GM18507 (cell line): Measurements from ENCODE around the gene LMO1.

ENCODE experiments used
- DNase-seq: peaks from one replicate; pipeline ENCODE4 v3.0.0; 2011; ENCODE audit warnings: low read depth; ENCODE audit not compliant: insufficient read length; ENCODE audit errors: extremely low spot score
- FAIRE-seq: peaks from 2 replicates; lab custom pipeline; 2011; peaks lifted over from hg19 to GRCh38; lab: Jason Lieb, UNC

The LMO1 gene

DNA sequence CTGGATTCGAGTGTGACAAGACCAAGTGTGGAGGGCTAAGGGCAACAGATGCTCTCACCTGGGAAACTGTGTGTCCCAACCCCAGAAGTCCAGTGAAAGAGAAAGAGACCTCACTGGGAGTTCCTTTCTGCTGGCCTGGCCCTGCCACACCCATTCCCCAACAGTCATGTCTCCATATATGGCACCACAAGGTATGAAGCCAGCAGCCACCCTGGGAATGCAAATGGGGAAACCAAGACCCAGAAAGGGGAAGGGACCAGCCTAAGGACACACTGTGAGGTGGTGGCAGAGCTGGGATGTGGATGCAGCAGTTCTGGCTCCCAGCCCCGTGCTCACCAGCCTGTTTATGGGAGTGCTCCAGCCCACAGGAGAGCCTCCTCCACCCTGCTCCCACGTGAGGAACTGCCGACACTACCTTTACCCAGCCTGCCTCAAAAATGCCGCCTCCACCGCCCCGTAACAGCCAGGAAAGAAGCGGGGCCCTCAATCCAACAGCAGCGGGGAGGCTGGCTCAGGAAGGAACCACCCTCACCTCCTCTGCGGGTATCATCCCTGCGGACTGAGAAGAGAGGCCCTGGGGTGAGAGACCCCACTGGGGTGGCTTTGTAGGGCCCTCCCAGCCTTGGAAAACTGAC lies 12.6 kb downstream of the LMO1 start:
- FAIRE-seq = no peak
- DNase-seq = no peak

- FAIRE-seq (no peak), DNase-seq (no peak)
Observed at GRCh38 chr11:8250434-8250833, 13.2 kb downstream of the LMO1 start.

- no peak for FAIRE-seq
- no peak for DNase-seq
Observed at GRCh38 chr11:8249482-8249881, 14.2 kb downstream of the LMO1 start.

- FAIRE-seq (no peak), DNase-seq (no peak)
Observed at GRCh38 chr11:8248786-8249185, 14.9 kb downstream of the LMO1 start.

DNA sequence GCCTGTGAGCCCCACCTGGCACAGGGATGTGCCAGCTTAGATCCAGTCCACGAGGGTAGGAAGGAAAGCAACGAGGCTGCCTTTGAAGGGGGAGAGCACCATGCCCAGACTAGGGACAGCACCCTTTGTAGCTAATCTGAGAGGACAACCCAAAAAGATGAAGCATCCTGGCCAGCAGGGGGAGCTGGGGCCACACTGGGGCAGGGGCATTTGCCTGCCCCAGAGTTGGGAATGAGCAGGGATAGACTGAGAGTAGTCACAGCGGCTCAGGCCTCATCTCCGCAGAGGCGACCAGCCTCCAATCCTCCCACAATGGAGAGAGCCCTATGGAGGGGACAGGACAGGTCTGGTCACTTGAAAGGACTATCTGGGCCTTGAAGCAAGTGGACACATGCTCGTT lies 16.4 kb downstream of the LMO1 start:
- DNase-seq (no peak), FAIRE-seq (no peak)

GRCh38 chr11:8243458-8243857 lies 20.2 kb downstream of the LMO1 start:
- FAIRE-seq (no peak), DNase-seq (no peak)

DNA sequence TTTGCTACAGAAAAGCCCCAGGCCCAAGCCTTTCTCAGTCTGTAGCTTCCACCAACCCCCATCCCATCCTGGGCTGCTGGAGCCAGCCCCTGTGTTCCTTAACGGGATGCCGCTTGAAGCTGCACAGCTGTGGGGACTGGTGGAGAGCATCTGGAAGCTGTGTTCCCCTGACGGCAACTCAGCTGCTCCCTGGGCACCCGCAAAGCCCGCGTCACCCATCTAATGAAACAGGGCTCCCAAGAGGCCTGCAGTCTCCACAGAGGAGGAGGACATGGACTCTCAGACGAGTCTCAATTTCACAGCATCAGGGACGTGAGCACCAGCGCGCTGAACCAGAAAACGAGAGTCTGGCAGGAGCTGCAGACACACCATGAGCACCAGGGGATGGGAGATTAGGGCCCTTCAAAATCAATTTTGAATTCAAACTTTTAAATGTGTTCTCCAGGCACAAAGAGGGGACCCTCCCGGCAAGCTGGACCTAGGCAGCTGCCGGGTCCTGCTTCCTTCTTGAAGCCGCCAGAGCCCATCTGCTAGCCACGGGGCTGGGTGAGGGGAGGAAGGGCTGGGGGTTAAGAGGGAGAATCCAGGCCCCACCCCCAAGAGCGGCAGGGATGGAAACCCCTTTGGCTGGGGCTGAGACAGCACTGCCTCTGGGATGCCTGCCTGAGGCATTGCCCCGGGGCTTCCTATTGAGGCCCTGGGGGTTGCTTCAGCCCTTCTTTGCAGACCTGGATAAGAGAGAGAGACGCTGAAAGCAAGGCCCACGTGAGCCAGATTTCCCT lies 21.0 kb downstream of the LMO1 start:
- DNase-seq (no peak), FAIRE-seq (no peak)

GRCh38 chr11:8242118-8242475 lies 21.6 kb downstream of the LMO1 start:
- DNase-seq (no peak), FAIRE-seq (no peak)

GRCh38 chr11:8241373-8242117 lies 22.1 kb downstream of the LMO1 start:
- FAIRE-seq = no peak
- no peak for DNase-seq

DNA sequence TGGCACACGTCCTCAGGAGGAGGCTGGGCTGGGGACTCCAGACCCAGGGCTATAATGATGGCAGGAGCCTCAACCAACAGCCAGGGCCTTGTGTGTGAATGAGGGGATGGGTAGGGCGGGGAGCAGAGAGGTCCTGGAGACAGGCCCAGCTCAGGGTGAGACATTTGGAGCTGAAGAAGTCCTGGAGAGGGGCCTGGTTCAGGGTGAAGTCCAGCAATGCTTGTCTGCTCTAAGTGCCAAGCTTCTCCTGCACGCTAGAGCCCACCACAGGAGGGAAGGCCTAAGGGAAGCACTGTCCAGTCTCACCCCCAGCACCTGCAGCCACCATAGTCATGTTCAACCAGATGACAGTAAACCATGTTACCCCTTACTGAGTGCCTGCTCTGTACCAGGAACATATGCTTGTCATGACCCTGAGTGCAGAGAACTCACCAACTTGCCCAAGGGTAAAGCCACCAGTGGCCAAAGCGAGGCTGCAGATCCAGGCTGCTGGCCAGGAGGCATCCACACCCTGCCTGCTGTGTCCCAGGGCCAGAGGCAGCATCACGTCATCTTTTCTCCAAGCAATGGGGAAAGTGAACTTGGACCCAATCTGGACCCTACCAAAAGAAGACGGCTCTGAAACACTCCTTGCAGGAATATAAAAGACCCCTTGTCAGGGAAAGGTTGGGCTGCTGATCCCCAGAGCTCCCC lies 24.0 kb downstream of the LMO1 start:
- FAIRE-seq (no peak), DNase-seq (no peak)

DNA sequence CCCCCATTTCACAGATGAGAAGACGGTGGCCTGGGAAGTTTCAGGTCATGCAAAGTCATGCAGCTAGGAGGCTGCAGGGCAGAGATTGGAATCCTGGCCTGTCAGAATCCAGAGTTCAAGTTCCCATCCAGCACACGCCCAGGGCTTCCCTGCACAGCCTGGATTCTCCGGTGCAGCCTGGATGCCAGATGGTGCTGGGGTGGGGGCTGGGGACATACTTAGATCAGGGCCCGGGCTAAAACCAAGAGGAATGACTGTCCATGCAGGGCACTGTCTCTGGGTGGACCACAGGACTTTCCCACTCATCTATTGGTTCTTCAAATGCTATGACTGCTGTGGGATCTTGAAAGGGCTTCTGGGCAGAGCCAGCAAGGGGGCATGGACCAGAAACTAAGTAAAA lies 24.6 kb downstream of the LMO1 start:
- FAIRE-seq (no peak), DNase-seq (no peak)

- FAIRE-seq = no peak
- no peak for DNase-seq
Observed at GRCh38 chr11:8237453-8237852, 26.2 kb downstream of the LMO1 start.

GRCh38 chr11:8235925-8236324 lies 27.8 kb downstream of the LMO1 start:
- DNase-seq = no peak
- no peak for FAIRE-seq

DNA sequence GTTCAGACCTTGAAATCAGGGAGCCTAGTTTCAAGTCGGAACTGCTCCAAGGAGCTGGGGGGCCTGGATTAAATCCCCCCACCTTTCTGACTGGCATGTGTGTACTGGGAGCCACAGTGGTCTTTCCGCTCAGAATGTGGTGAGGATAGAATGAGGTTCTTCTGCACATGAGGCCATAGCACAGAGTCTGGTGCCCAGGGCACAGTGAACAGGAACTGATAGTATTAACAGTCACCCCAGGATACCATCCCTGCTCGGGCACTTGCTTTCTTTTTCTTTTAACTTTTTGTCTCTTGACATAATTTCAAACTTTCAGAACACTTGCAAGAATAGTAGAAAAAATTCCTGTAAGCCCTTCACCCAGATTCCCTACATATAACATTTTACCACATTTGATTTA lies 28.8 kb downstream of the LMO1 start:
- DNase-seq = no peak
- FAIRE-seq = no peak

DNA sequence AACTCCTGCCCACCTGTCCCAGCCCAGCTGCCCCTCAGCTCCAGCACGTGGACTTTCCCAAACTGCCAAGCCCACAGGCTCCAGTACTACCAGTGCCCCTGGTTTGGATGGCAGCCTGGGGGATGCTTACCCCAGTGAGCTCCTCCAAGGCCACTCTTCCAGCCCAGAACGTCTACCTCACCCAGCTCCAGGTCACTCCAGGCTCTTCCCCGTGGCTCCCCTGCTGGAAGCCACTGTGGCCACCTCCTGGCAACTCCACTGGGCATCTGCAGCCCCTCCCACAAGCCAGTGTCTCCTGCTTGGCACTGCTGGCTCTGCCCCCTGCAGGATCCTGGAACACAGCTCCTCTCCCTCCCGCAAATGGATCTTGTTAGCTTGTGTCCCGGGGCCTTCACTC lies 29.3 kb downstream of the LMO1 start:
- no peak for FAIRE-seq
- DNase-seq = no peak

DNA sequence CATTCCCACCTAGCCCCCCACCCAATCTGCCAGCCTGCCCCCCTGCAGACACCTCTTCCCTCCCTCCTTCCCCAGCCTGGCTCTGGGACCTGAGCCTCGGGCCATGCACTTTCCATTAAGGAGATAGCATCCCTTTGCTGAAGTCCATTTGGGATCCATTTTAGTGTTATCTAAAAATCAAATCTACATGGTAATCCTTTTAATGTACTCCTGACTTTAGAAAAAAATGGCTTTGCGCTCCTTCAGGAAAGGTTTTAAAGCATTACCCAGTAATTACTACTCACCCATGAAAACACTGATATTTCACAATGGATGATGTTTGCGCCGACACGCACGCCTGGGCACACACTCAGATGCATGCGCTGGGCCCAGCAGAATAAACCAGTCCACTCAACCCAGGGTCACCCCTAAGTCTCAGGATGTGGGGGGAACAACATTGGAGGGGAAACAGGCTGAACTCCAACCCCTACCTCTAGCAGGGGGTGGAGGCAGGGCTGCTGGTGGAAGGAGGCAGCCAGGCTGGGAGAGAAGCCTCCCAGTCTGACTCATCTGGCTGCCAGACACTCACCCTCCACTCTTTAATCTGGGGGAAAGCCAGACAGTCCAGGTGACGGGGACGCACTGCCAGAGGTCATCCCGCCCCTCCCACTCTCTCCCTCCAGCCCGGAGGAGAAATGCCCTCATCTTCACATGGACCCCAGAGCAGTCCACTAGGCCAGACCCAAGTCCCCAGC lies 29.8 kb downstream of the LMO1 start:
- DNase-seq (no peak), FAIRE-seq (no peak)

- DNase-seq = no peak
- no peak for FAIRE-seq
Observed at GRCh38 chr11:8232849-8233606, 30.6 kb downstream of the LMO1 start.

- no peak for DNase-seq
- no peak for FAIRE-seq
Observed at GRCh38 chr11:8232414-8232813, 31.3 kb downstream of the LMO1 start.

DNA sequence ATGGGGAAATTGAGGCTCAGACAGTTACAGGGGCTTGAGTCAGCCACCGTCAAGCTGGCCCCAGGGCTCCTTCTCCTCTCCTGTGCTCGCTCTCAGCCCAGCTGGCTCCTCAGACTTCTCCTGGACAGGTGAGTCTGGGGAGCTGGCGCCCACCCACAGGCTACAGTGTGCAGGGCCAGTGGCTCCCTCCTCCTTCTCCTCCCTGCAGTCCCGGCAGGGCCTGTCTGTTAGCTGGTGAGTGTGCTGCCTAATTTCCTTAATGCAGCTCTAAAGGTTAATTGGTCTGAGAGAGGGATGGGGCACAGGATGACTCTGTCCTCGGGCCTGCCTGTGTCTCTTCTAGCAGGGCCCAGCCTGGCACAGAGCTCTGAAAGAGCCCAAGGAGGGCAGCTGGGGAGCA lies 31.7 kb downstream of the LMO1 start:
- DNase-seq (no peak), FAIRE-seq (no peak)
